ENCODE results near the gene MAPKAPK2.
A peak's percentile ranks its signal among the peaks of the same experiment; 100 is the strongest.

The MAPKAPK2 gene

DNA sequence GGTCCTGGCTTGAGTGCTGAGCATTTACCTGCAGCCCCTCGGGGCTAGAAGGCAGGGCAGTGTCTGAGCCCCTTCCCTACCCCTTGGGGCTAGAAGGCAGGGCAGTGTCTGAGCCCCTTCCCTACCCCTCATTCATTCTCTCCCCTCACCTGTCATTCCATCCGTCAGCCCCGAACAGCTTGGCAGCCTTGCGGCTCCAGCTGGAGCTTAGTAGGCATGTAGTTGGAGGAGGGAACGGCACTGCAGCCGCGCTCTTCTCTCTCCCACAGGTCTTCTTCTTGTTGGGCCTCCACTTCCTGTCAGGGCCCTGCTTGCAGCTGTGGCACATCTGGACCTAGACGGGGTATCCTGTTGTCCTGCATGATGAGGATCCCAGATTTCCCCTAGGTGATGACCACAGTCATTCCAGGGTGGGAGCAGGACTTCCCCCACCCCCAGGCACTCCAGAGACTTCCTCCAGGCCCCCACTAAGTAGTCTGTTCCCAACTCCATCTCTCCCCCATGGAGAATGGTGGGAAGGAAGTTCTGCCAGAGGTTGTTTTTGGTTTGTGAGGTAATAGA is 22.2 kb downstream of the MAPKAPK2 start:
- Histone ChIP-seq H3K4me1 (ENCODE audit: insufficient read depth, low read length) (peaks cover 60% of the 10 kb centered on the region), H3K27ac (ENCODE audit: low read length) (no peak overlapping the region), H3K9me3 (ENCODE audit: insufficient read depth, low read depth, low read length) (no peaks in the 10 kb centered on the region), H3K9ac (ENCODE audit: low read depth, low read length) (no peak overlapping the region), H3K36me3 (ENCODE audit: insufficient read depth, low read depth, low read length) (no peaks in the 10 kb centered on the region), H3K4me3 (ENCODE audit: low read length) (no peak overlapping the region), H3K27me3 (ENCODE audit: insufficient read depth, low read length) (no peaks in the 10 kb centered on the region)

GRCh38 chr1:206708058-206708457 is 23.4 kb downstream of the MAPKAPK2 start:
- H3K9ac ChIP-seq (ENCODE audit: low read depth, low read length): peak overlapping the region; percentile 32; the same call in 1 of the 2 replicates
- no peaks in the 10 kb centered on the region for H3K9me3 ChIP-seq (ENCODE audit: insufficient read depth, low read depth, low read length)
- H3K27ac ChIP-seq (ENCODE audit: low read length): no peak overlapping the region
- no peaks in the 10 kb centered on the region for H3K27me3 ChIP-seq (ENCODE audit: insufficient read depth, low read length)
- H3K4me3 ChIP-seq (ENCODE audit: low read length): no peak overlapping the region
- no peaks in the 10 kb centered on the region for H3K36me3 ChIP-seq (ENCODE audit: insufficient read depth, low read depth, low read length)
- H3K4me1 ChIP-seq (ENCODE audit: insufficient read depth, low read length): peaks cover 50% of the 10 kb centered on the region

GRCh38 chr1:206708882-206709281 is 24.2 kb downstream of the MAPKAPK2 start:
- Histone ChIP-seq H3K4me3 (ENCODE audit: low read length) (no peak overlapping the region), H3K36me3 (ENCODE audit: insufficient read depth, low read depth, low read length) (no peaks in the 10 kb centered on the region), H3K9me3 (ENCODE audit: insufficient read depth, low read depth, low read length) (no peaks in the 10 kb centered on the region), H3K27me3 (ENCODE audit: insufficient read depth, low read length) (no peaks in the 10 kb centered on the region), H3K4me1 (ENCODE audit: insufficient read depth, low read length) (peaks cover 42% of the 10 kb centered on the region), H3K27ac (ENCODE audit: low read length) (no peak overlapping the region), H3K9ac (ENCODE audit: low read depth, low read length) (no peak overlapping the region)

- Histone ChIP-seq H3K9me3 (ENCODE audit: insufficient read depth, low read depth, low read length) (no peaks in the 10 kb centered on the region), H3K4me1 (ENCODE audit: insufficient read depth, low read length) (peaks cover 38% of the 10 kb centered on the region), H3K9ac (ENCODE audit: low read depth, low read length) (no peak overlapping the region), H3K27me3 (ENCODE audit: insufficient read depth, low read length) (no peaks in the 10 kb centered on the region), H3K36me3 (ENCODE audit: insufficient read depth, low read depth, low read length) (no peaks in the 10 kb centered on the region), H3K4me3 (ENCODE audit: low read length) (no peak overlapping the region), H3K27ac (ENCODE audit: low read length) (no peak overlapping the region)
Observed at GRCh38 chr1:206709322-206709721, 24.6 kb downstream of the MAPKAPK2 start.

GRCh38 chr1:206709772-206710459 is 25.2 kb downstream of the MAPKAPK2 start:
- H3K9me3 ChIP-seq (ENCODE audit: insufficient read depth, low read depth, low read length): no peaks in the 10 kb centered on the region
- no peaks in the 10 kb centered on the region for H3K36me3 ChIP-seq (ENCODE audit: insufficient read depth, low read depth, low read length)
- H3K4me3 ChIP-seq (ENCODE audit: low read length): no peak overlapping the region
- H3K27me3 ChIP-seq (ENCODE audit: insufficient read depth, low read length): no peaks in the 10 kb centered on the region
- H3K4me1 ChIP-seq (ENCODE audit: insufficient read depth, low read length): peaks cover 32% of the 10 kb centered on the region
- H3K27ac ChIP-seq (ENCODE audit: low read length): no peak overlapping the region
- H3K9ac ChIP-seq (ENCODE audit: low read depth, low read length): no peak overlapping the region

- no peaks in the 10 kb centered on the region for H3K9me3 ChIP-seq (ENCODE audit: insufficient read depth, low read depth, low read length)
- H3K4me1 ChIP-seq (ENCODE audit: insufficient read depth, low read length): peaks cover 26% of the 10 kb centered on the region
- H3K27me3 ChIP-seq (ENCODE audit: insufficient read depth, low read length): no peaks in the 10 kb centered on the region
- no peak overlapping the region for H3K27ac ChIP-seq (ENCODE audit: low read length)
- H3K4me3 ChIP-seq (ENCODE audit: low read length): no peak overlapping the region
- no peaks in the 10 kb centered on the region for H3K36me3 ChIP-seq (ENCODE audit: insufficient read depth, low read depth, low read length)
- no peak overlapping the region for H3K9ac ChIP-seq (ENCODE audit: low read depth, low read length)
Observed at GRCh38 chr1:206710460-206710823, 25.7 kb downstream of the MAPKAPK2 start.

DNA sequence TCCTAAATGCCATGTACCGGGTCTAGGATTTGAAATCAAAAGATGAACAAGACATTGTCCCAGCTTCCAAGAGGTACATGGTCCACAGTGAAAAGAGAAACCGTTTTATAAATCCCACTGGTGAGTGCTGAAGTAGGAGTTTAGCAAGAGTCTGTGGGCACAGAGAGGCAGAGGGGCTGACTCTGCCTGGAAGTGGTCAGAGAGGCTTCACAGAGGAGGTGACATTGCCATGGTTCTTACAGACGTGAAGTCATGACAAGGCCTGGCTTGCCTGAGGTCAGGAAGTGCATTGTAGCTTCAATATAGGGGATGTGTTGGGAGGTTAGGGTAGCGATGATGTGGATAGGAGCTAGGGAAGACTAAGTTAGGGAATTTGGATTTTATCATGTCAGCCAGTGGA is 28.4 kb downstream of the MAPKAPK2 start:
- no peaks in the 10 kb centered on the region for H3K27me3 ChIP-seq (ENCODE audit: insufficient read depth, low read length)
- no peak overlapping the region for H3K9ac ChIP-seq (ENCODE audit: low read depth, low read length)
- H3K27ac ChIP-seq (ENCODE audit: low read length): no peak overlapping the region
- H3K9me3 ChIP-seq (ENCODE audit: insufficient read depth, low read depth, low read length): no peaks in the 10 kb centered on the region
- H3K36me3 ChIP-seq (ENCODE audit: insufficient read depth, low read depth, low read length): no peaks in the 10 kb centered on the region
- H3K4me3 ChIP-seq (ENCODE audit: low read length): no peak overlapping the region
- H3K4me1 ChIP-seq (ENCODE audit: insufficient read depth, low read length): peaks cover 6% of the 10 kb centered on the region

GRCh38 chr1:206713910-206714312 is 29.2 kb downstream of the MAPKAPK2 start:
- Histone ChIP-seq H3K4me1 (ENCODE audit: insufficient read depth, low read length) (peaks cover 6% of the 10 kb centered on the region; the same call in 1 of the 2 replicates), H3K9me3 (ENCODE audit: insufficient read depth, low read depth, low read length) (no peaks in the 10 kb centered on the region), H3K9ac (ENCODE audit: low read depth, low read length) (no peak overlapping the region), H3K36me3 (ENCODE audit: insufficient read depth, low read depth, low read length) (no peaks in the 10 kb centered on the region), H3K27ac (ENCODE audit: low read length) (no peak overlapping the region), H3K4me3 (ENCODE audit: low read length) (no peak overlapping the region), H3K27me3 (ENCODE audit: insufficient read depth, low read length) (no peaks in the 10 kb centered on the region)

DNA sequence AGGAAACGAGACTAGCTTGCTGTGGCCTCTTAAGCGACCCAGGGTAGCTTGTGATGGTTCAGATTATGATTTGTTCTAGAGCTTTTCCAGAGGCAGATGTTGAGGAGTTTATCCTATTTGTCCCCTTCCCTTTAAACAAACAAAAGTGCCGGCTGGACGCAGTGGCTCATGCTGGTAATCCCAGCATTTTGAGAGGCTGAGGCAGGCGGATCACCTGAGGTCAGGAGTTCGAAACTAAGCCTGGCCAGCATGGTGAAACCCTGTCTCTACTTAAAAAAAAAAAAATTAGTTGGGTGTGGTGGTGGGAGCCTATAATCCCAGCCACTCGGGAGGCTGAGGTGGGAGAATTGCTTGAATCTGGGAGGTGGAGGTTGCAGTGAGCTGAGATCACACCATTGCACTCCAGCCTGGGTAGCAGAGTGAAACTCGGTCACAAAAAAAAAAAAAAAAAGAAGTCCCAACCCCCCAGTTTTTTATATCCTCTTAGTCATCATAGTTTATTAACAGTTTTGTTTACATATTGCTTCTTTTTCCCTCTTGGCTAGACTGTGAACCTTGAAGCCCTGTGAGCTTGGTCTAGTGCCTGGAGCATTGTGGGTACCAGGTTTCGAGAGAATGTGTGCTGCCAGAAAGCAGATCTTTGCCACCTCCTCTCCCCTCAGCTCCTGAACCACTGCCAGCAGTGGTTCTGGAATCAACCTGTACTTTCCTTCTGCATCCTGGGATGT is 29.8 kb downstream of the MAPKAPK2 start:
- Histone ChIP-seq H3K36me3 (ENCODE audit: insufficient read depth, low read depth, low read length) (no peaks in the 10 kb centered on the region), H3K4me1 (ENCODE audit: insufficient read depth, low read length) (peaks cover 3% of the 10 kb centered on the region; the same call in 1 of the 2 replicates), H3K9me3 (ENCODE audit: insufficient read depth, low read depth, low read length) (no peaks in the 10 kb centered on the region), H3K4me3 (ENCODE audit: low read length) (no peak overlapping the region), H3K9ac (ENCODE audit: low read depth, low read length) (no peak overlapping the region), H3K27me3 (ENCODE audit: insufficient read depth, low read length) (no peaks in the 10 kb centered on the region), H3K27ac (ENCODE audit: low read length) (no peak overlapping the region)

- Histone ChIP-seq H3K4me1 (ENCODE audit: insufficient read depth, low read length) (no peaks in the 10 kb centered on the region), H3K27me3 (ENCODE audit: insufficient read depth, low read length) (no peaks in the 10 kb centered on the region), H3K9ac (ENCODE audit: low read depth, low read length) (no peak overlapping the region), H3K27ac (ENCODE audit: low read length) (no peak overlapping the region), H3K9me3 (ENCODE audit: insufficient read depth, low read depth, low read length) (no peaks in the 10 kb centered on the region), H3K36me3 (ENCODE audit: insufficient read depth, low read depth, low read length) (no peaks in the 10 kb centered on the region), H3K4me3 (ENCODE audit: low read length) (no peak overlapping the region)
Observed at GRCh38 chr1:206715120-206715519, 30.4 kb downstream of the MAPKAPK2 start.

GRCh38 chr1:206715552-206716158 is 30.9 kb downstream of the MAPKAPK2 start:
- H3K4me3 ChIP-seq (ENCODE audit: low read length): no peak overlapping the region
- no peak overlapping the region for H3K27ac ChIP-seq (ENCODE audit: low read length)
- no peaks in the 10 kb centered on the region for H3K4me1 ChIP-seq (ENCODE audit: insufficient read depth, low read length)
- no peaks in the 10 kb centered on the region for H3K9me3 ChIP-seq (ENCODE audit: insufficient read depth, low read depth, low read length)
- no peak overlapping the region for H3K9ac ChIP-seq (ENCODE audit: low read depth, low read length)
- no peaks in the 10 kb centered on the region for H3K27me3 ChIP-seq (ENCODE audit: insufficient read depth, low read length)
- H3K36me3 ChIP-seq (ENCODE audit: insufficient read depth, low read depth, low read length): no peaks in the 10 kb centered on the region
